Endodermal cell (in vitro differentiated cells): Measurements from ENCODE around the gene KCNQ1. TPM values are rescaled to one million over a fixed set of nuclear protein-coding genes. Genes with fewer than 3 reads are reported as not detected.

Source experiments
- DNase-seq: peaks from one replicate; pipeline ENCODE4 v3.0.0-alpha.2; 2017
- H3K27ac ChIP-seq: 2 replicates; pipeline ENCODE4 v1.5.1; 2013; ENCODE audit warnings: mild to moderate bottlenecking, low read depth, low read length, moderate library complexity
- H3K27me3 ChIP-seq: 2 replicates; pipeline ENCODE4 v1.6.1; 2013; ENCODE audit warnings: mild to moderate bottlenecking, low read length, moderate library complexity; ENCODE audit not compliant: insufficient read depth, control insufficient read depth, poor library complexity, severe bottlenecking
- H3K36me3 ChIP-seq: 2 replicates; pipeline ENCODE4 v1.7.0; 2013; ENCODE audit warnings: mild to moderate bottlenecking, low read length, moderate library complexity; ENCODE audit not compliant: control insufficient read depth, insufficient read depth
- H3K4me1 ChIP-seq: one replicate; pipeline ENCODE4 v1.7.0; 2013; ENCODE audit warnings: low read length; ENCODE audit not compliant: control insufficient read depth, insufficient read depth
- H3K4me3 ChIP-seq: 2 replicates; pipeline ENCODE4 v1.5.1; 2013; ENCODE audit warnings: mild to moderate bottlenecking, low read length, moderate library complexity
- H3K9ac ChIP-seq: 2 replicates; pipeline ENCODE4 v1.6.1; 2013; ENCODE audit warnings: mild to moderate bottlenecking, low read length, moderate library complexity; ENCODE audit not compliant: poor library complexity, severe bottlenecking; ENCODE audit errors: extremely low read depth
- H3K9me3 ChIP-seq: 2 replicates; pipeline ENCODE4 v1.6.1; 2013; ENCODE audit warnings: mild to moderate bottlenecking, low read length, moderate library complexity; ENCODE audit not compliant: control insufficient read depth
- H3K27ac Mint-ChIP-seq: 2 replicates; pipeline ENCODE4 v1.8.0; 2020; ENCODE audit warnings: mixed read lengths
- H3K27me3 Mint-ChIP-seq: 2 replicates; pipeline ENCODE4 v1.8.0; 2021; ENCODE audit warnings: mild to moderate bottlenecking, mixed read lengths; ENCODE audit not compliant: insufficient read depth
- H3K36me3 Mint-ChIP-seq: 2 replicates; pipeline ENCODE4 v1.8.0; 2020; ENCODE audit warnings: low read depth, mixed read lengths
- H3K4me1 Mint-ChIP-seq: 2 replicates; pipeline ENCODE4 v1.8.0; 2020; ENCODE audit warnings: mixed read lengths
- H3K4me3 Mint-ChIP-seq: 2 replicates; pipeline ENCODE4 v1.8.0; 2020; ENCODE audit warnings: mild to moderate bottlenecking, moderate library complexity, mixed read lengths
- H3K9me3 Mint-ChIP-seq: 2 replicates; pipeline ENCODE4 v1.8.0; 2020; ENCODE audit warnings: mild to moderate bottlenecking, mixed read lengths
- CTCF ChIP-seq: fragments of 200-600 bp; sonication (generic); conservative IDR thresholded peaks from 2 replicates; pipeline ENCODE4 v1.5.0; 2021; ENCODE audit warnings: antibody characterized with exemption, mild to moderate bottlenecking
- WGBS, 2 experiments: methylation state at CpG; one replicate each; pipeline versions ENCODE4 v1.1.5 to v1.1.7; 2013; ENCODE audit warnings: missing lambda C conversion rate in 2 of 2, mixed read lengths in 1 of 2; ENCODE audit not compliant: insufficient coverage in 1 of 2, insufficient read length in 1 of 2; 5-methylcytosine and 5-hydroxymethylcytosine counted together
- total RNA-seq, 2 donors: library from RNA; stranded (reverse); fragmentation: NEBNext Ultra II Directional in 1 of 2; extraction: Animal tissue kit (Norgen Biotek cat#: 25700) in 1 of 2; gene quantifications; 2 replicates in 1 of 2; 3 replicates in 1 of 2; pipeline ENCODE4 v1.2.1, GENCODE V29; 2021

The KCNQ1 gene
- total RNA-seq, 2 donors from 2014 or later: 1.8 to 3.5 TPM

GRCh38 chr11:2564008-2564530 is 119.3 kb downstream of the KCNQ1 start:
- H3K27me3 Mint-ChIP-seq: peaks cover 49% of the 10 kb centered on the region
- peaks cover 8% of the 10 kb centered on the region for H3K4me1 Mint-ChIP-seq
- H3K9me3 Mint-ChIP-seq: no peaks in the 10 kb centered on the region
- 93 to 97% methylated on average over 12 to 14 of the region's 14 CpGs for WGBS, 2 experiments
- TF ChIP-seq CTCF: no peak
- H3K27ac Mint-ChIP-seq: no peak overlapping the region
- DNase-seq: no peak
- Histone ChIP-seq H3K4me1 (peaks cover 7% of the 10 kb centered on the region), H3K36me3 (no peaks in the 10 kb centered on the region), H3K9ac (no peak overlapping the region), H3K4me3 (no peak overlapping the region), H3K27me3 (peaks cover 10% of the 10 kb centered on the region), H3K9me3 (no peaks in the 10 kb centered on the region), H3K27ac (no peak overlapping the region)
- no peak overlapping the region for H3K4me3 Mint-ChIP-seq
- H3K36me3 Mint-ChIP-seq: no peaks in the 10 kb centered on the region

DNA sequence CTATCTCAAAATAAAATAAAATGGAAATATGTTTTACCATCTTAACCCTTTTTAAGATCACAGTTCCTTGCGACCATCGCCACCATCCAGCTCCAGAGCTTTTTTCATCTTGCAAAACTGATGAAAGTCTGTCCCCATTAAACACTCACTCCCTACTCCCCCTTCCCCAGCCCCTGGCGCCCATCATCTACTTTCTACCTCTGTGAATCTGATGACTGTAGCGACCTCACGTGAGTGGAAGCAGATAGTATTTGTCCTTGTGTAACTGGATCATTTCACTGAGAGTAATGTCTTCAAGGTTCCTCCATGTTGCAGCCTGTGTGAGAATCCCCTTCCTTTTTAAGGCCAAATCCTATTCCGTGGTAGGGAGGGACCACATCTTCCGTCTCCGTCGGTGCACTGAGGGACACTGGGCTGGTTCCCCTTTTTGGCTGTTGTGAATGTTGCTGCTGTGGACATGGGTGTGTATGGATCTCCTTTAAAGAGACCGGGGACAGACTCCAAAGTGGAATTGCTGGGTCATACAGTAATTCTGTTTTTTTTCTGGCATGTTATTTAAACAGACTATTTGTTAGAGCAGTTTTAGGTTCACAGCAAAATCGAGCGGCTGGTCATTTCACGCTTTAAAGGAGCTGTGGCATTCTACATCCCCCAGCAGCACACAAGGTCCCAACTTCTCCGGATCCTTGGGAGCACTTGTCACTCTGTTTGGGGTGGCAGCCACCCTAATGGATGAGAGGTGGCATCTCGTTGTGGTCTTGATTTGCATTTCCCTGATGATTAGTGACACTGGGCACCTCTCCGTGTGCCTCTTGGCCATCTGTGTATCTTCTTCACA is 120.0 kb downstream of the KCNQ1 start:
- Mint-ChIP-seq H3K4me1 (peaks cover 8% of the 10 kb centered on the region), H3K27me3 (peaks cover 48% of the 10 kb centered on the region), H3K36me3 (no peaks in the 10 kb centered on the region), H3K27ac (no peak overlapping the region), H3K4me3 (no peak overlapping the region), H3K9me3 (no peaks in the 10 kb centered on the region)
- H3K9me3 ChIP-seq: no peaks in the 10 kb centered on the region
- 90 to 95% methylated on average over 11 to 16 of the region's 16 CpGs for WGBS, 2 experiments
- peak; percentile 17 for DNase-seq
- H3K4me1 ChIP-seq: peaks cover 7% of the 10 kb centered on the region
- TF ChIP-seq CTCF: no peak
- no peak overlapping the region for H3K9ac ChIP-seq
- no peaks in the 10 kb centered on the region for H3K36me3 ChIP-seq
- no peak overlapping the region for H3K4me3 ChIP-seq
- H3K27me3 ChIP-seq: peaks cover 10% of the 10 kb centered on the region
- H3K27ac ChIP-seq: no peak overlapping the region

DNA sequence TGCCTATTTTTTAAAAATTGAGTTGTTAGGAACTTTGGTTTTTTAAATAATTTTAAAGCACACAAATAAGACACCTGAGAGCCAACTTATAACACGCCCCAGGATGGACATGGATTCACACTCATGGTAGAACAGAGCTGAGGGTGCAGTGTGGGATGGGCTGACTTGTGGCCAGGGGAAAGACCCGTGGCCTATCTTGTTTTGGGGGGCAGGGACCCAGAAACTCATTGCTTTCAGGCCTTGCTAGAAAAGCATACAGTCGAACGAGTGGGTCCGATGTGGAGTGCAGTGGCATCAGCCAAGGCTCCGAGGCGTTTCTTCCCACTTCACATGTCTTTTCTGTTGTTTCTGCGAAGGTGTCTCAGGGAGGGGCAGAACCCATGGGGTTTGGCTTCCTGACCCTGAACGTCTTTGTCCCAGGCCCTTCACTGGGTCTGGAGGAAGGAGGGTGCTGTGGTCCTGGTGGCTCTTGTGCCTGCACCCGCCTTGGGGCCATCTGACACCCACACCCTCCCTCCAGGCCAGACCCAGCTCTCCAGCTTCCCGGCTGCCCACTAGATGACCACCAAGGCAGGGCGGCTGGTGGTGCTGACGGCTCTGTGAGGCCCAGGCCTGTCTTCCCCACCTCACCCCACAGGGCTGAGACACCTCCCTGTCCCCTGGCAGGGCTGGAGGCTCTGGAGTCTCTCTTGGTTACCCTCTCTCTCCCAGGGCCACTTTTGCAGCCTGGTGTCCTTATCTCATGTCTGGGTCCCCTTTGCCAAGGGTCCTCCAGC is 120.8 kb downstream of the KCNQ1 start:
- no peaks in the 10 kb centered on the region for H3K9me3 Mint-ChIP-seq
- no peak overlapping the region for H3K4me3 ChIP-seq
- H3K36me3 ChIP-seq: no peaks in the 10 kb centered on the region
- WGBS, 2 experiments: 93% methylated on average over 9 to 13 of the region's 13 CpGs
- H3K36me3 Mint-ChIP-seq: no peaks in the 10 kb centered on the region
- H3K27ac ChIP-seq: no peak overlapping the region
- peak; percentile 38 for DNase-seq
- H3K9me3 ChIP-seq: no peaks in the 10 kb centered on the region
- H3K4me1 ChIP-seq: peaks cover 7% of the 10 kb centered on the region
- H3K27me3 ChIP-seq: peaks cover 10% of the 10 kb centered on the region
- peaks cover 8% of the 10 kb centered on the region for H3K4me1 Mint-ChIP-seq
- no peak for TF ChIP-seq CTCF
- no peak overlapping the region for H3K27ac Mint-ChIP-seq
- H3K9ac ChIP-seq: no peak overlapping the region
- H3K27me3 Mint-ChIP-seq: peaks cover 50% of the 10 kb centered on the region
- no peak overlapping the region for H3K4me3 Mint-ChIP-seq
